GM12801 (cell line): Measurements from ENCODE around the gene PECR.

Experiments used
- TF ChIP-seq, protein P1 (sequence below): IDR thresholded peaks from one replicate; pipeline ENCODE4 v1.5.1; 2011; ENCODE audit warnings: control low read depth; ENCODE audit not compliant: insufficient read length; ENCODE audit errors: extremely low read depth

The PECR gene

GRCh38 chr2:216014006-216014405 is 67.6 kb downstream of the PECR start:
- TF ChIP-seq, protein P1, sequence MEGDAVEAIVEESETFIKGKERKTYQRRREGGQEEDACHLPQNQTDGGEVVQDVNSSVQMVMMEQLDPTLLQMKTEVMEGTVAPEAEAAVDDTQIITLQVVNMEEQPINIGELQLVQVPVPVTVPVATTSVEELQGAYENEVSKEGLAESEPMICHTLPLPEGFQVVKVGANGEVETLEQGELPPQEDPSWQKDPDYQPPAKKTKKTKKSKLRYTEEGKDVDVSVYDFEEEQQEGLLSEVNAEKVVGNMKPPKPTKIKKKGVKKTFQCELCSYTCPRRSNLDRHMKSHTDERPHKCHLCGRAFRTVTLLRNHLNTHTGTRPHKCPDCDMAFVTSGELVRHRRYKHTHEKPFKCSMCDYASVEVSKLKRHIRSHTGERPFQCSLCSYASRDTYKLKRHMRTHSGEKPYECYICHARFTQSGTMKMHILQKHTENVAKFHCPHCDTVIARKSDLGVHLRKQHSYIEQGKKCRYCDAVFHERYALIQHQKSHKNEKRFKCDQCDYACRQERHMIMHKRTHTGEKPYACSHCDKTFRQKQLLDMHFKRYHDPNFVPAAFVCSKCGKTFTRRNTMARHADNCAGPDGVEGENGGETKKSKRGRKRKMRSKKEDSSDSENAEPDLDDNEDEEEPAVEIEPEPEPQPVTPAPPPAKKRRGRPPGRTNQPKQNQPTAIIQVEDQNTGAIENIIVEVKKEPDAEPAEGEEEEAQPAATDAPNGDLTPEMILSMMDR: no peak

DNA sequence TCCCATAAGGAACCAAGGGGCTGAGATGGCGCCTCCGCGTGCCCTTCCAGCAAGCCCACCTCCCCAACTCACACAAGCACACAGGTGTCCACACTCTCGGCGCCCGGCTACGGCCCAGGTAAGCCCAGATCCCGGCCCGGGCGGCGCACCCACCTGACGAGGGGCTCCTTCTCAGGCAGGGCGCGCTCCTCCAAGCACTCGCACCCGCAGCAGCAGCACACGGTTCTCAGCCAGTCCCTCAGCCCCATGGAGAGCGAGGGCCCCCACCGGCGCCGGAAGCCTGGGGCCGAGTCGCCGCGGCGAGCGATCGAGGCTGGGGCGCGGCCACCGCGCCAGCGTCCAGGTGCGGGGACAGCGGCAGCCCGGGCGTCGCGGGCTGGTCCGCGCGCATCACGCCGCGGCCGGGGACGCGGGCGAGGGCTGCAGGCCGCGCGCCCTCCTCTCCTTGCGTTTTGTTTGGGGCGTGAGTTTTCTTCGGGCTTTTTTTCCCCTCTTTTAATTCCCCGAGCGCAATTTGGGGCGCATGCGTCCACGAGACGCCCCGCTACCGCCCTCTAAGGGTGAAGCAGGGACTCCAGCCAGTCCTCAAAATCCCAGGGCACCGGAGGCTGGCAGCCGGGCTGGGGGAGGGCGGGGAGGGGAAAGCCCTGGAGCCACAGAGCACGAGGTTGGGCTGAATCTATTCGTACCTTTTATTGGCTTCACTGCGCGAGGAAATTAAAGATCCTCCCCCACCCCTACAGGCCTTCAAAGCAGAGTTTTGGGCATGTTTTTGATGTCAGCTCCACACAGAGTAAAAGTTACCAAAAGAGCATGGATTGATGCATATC is 68.3 kb downstream of the PECR start, which contains the start of gene MREG:
MREG (minus strand) TSS at position 472 of the 830 bp plus-strand sequence; CDS start at position 248, 224 bp downstream.
- TF ChIP-seq, protein P1: no peak

- TF ChIP-seq, protein P1: no peak
Observed at GRCh38 chr2:216012830-216013079, 68.9 kb downstream of the PECR start.

DNA sequence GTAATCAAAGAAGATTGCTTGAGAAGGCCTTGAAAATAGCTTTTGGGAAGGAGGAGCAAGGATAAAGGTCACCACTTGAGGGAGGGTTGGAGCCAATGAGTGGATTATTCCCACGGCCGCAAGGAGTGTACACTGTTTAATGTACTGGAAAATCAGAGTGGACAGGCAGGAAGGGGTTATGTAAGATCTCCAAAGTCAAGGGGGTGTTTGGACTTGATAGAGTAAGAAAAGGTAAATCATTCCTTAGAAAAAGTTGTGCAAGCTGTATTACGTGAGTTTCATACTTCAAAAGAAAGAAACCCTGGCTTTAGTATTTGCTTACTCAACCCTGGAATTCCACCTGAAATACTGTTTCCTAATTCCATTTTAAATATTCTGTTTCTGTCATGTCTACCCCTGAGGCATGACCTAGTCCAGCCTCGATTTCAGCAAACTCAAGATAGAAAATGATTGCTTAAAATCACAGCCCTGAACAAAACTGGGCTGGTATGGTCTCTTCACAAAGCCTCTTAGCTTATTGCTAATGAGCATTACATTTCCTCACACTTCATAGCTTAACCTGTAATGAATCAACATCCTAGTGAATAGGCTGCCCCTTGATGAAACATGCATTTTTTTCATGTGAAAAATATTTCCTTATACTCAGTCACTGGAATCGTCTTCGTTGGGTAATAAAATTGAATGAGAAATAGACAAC is 69.3 kb downstream of the PECR start:
- TF ChIP-seq, protein P1: no peak

GRCh38 chr2:216008387-216008786 is 73.2 kb downstream of the PECR start:
- TF ChIP-seq, protein P1: no peak

- TF ChIP-seq, protein P1: no peak
Observed at GRCh38 chr2:216006164-216006663, 75.4 kb downstream of the PECR start.

DNA sequence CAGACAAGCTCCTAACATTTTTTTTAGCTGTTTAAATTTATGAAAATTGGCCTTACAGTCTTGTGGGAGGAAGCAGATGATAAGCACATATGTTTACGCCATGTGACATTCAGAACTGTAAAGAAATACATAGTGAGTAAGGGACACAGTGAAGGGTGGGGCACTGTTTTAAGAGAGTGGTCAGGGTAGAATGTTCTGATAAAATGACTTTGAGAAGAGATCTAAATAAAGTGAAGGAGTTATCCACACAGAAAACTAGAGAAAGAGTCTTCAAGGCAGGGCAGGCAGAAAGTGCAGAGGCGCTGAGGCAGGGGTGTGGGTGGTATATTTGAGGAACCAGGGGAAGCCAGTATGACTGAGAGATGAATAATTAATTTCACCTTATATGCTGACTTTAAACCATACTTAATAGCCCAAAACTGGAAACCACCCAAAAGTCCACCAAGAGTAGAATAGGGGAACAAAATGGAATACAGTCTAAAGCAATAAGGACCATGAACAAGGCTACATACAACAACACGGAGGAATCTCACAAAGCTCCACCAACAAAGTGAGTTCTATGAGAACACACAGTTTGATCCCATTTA is 76.8 kb downstream of the PECR start:
- TF ChIP-seq, protein P1: no peak
